Measurements from ENCODE around the gene HPSE2.

Gene HPSE2

GRCh38 chr10:98920807-98921206 is 314.8 kb downstream of the HPSE2 start:
- DNase-seq (ENCODE audit: low read depth) = no peak
- no peak for TF ChIP-seq CTCF (conservative IDR thresholded peaks at IDR 0.05; ENCODE audit: low read length)
- H3K4me3 ChIP-seq (ENCODE audit: low read length) = no peak overlapping the region

DNA sequence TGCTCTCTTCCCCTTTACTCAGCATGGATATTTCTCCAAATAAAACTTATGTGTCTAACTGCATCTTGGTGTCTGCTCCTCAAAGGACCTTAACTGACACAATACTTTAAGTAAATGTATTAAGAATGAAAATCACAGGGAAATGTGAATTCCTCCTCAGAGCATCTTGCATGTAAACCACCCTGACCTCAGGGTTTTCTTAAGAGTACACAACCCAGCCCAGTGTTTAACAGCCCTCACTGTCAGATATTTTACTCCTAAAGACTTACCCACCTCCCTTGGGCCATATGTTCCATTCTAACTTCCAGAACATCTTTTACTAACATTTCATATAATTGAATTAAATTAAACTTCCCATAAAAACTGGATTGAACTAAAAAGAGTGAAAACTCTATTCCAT is 315.3 kb downstream of the HPSE2 start:
- H3K4me3 ChIP-seq (ENCODE audit: low read length) = no peak overlapping the region
- TF ChIP-seq CTCF (conservative IDR thresholded peaks at IDR 0.05; ENCODE audit: low read length) = no peak
- no peak for DNase-seq (ENCODE audit: low read depth)

DNA sequence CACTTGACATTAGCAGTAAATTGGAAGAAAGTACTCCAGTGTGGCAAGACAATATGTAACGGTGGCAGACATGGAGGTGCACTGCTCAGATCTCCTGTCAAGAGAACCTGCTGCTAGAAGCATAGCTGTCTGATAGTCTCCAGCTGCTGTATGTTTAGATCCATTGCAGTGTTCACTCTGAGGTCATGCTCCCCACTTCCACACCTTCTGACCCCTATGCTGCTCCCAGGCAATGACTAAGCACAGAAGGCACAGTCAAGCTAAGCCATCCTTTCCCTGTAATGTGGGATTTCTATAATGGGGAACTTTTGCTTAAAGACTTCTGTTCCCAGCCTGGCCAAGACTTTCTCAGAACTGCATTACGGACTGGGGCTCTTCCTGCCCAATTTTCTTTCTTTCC is 315.8 kb downstream of the HPSE2 start:
- DNase-seq (ENCODE audit: low read depth) = no peak
- H3K4me3 ChIP-seq (ENCODE audit: low read length) = no peak overlapping the region
- no peak for TF ChIP-seq CTCF (conservative IDR thresholded peaks at IDR 0.05; ENCODE audit: low read length)

GRCh38 chr10:98917828-98918227 is 317.8 kb downstream of the HPSE2 start:
- DNase-seq (ENCODE audit: low read depth) = no peak
- no peak overlapping the region for H3K4me3 ChIP-seq (ENCODE audit: low read length)
- no peak for TF ChIP-seq CTCF (conservative IDR thresholded peaks at IDR 0.05; ENCODE audit: low read length)

DNA sequence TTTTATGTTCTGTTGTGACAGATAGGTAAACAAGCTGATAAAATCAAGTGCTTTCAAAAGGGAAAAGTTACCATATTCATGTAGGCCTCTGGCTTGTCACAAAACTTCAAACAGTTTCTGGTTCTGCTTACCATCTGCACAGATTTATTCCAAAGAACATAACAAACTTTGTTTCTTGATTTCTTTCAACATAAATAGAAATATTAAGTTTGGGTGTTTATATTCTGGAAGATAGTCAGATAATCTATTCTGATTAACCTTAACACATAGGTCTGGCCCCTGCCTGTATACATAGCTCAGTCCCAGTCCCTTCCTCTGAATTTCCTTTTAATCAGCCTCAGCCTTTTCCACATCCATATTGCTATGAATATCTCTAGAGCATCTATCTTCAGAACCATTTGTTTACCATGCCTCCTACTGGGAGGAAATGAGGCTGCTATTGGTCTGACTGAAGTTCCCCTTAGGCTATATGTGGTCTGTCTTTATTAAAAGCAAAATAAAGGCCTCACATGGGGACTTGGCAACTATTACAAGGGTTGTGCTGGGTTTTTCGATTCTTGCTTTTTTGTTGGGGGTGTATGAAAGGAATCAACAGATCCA is 319.0 kb downstream of the HPSE2 start:
- TF ChIP-seq CTCF (conservative IDR thresholded peaks at IDR 0.05; ENCODE audit: low read length) = no peak
- H3K4me3 ChIP-seq (ENCODE audit: low read length) = no peak overlapping the region
- DNase-seq (ENCODE audit: low read depth) = no peak

GRCh38 chr10:98915911-98916310 is 319.7 kb downstream of the HPSE2 start:
- no peak overlapping the region for H3K4me3 ChIP-seq (ENCODE audit: low read length)
- no peak for DNase-seq (ENCODE audit: low read depth)
- TF ChIP-seq CTCF (conservative IDR thresholded peaks at IDR 0.05; ENCODE audit: low read length) = no peak

DNA sequence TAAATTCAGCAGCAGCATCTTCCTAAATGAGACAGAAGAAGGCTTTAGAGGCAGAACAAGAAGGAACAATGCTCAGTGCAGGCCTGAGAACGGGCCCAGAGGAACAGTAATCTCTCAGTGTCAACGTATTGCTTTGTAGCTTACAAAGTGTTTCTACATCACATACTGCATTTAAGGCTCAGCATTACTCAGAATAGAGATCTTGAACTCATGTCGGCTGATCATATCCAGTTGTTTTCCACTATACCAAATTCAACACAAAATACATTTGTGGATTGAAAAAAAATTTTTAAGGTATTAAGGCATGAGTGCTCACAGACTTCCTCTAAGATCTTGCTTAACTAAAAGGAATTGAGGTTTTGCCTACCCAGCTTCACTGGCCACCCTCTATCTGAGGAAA is 325.1 kb downstream of the HPSE2 start:
- DNase-seq (ENCODE audit: low read depth) = no peak
- no peak for TF ChIP-seq CTCF (conservative IDR thresholded peaks at IDR 0.05; ENCODE audit: low read length)
- H3K4me3 ChIP-seq (ENCODE audit: low read length) = no peak overlapping the region
